Neuronal stem cell (in vitro differentiated cells): ENCODE measurements around the gene LATS1.

ENCODE experiments used
- DNase-seq: peaks from one replicate; pipeline ENCODE4 v3.0.0-alpha.2; 2013; ENCODE audit warnings: low spot score
- H2AFZ ChIP-seq: one replicate; pipeline ENCODE4 v1.6.1; 2013; ENCODE audit warnings: mild to moderate bottlenecking, low read length, inconsistent platforms
- H2AK5ac ChIP-seq: 2 replicates; pipeline ENCODE4 v1.6.1; 2013; ENCODE audit warnings: low read depth, mild to moderate bottlenecking, inconsistent platforms, low read length, moderate library complexity, mixed read lengths
- H2BK120ac ChIP-seq: 2 replicates; pipeline ENCODE4 v1.6.1; 2013; ENCODE audit warnings: low read depth, mild to moderate bottlenecking, inconsistent platforms, low read length, moderate library complexity, mixed read lengths
- H2BK12ac ChIP-seq: one replicate; pipeline ENCODE4 v1.6.1; 2013; ENCODE audit warnings: low read length, inconsistent platforms
- H2BK15ac ChIP-seq: 2 replicates; pipeline ENCODE4 v1.6.1; 2013; ENCODE audit warnings: mild to moderate bottlenecking, low read length, inconsistent platforms, mixed read lengths
- H2BK5ac ChIP-seq: one replicate; pipeline ENCODE4 v1.6.1; 2013; ENCODE audit warnings: inconsistent platforms, mild to moderate bottlenecking, low read length, moderate library complexity
- H3K14ac ChIP-seq: one replicate; pipeline ENCODE4 v1.6.1; 2013; ENCODE audit warnings: low read length, inconsistent platforms
- H3K18ac ChIP-seq: 2 replicates; pipeline ENCODE4 v1.6.1; 2013; ENCODE audit warnings: low read length, inconsistent platforms
- H3K23ac ChIP-seq: 2 replicates; pipeline ENCODE4 v1.6.1; 2013; ENCODE audit warnings: low read depth, mild to moderate bottlenecking, mixed read lengths, low read length, inconsistent platforms; ENCODE audit not compliant: poor library complexity
- H3K27ac ChIP-seq: replicated peaks from 3 replicates; pipeline ENCODE4 v1.5.1; 2013; ENCODE audit warnings: low read length, inconsistent platforms
- H3K27me3 ChIP-seq, 3 experiments: 2 replicates each; pipeline ENCODE4 v1.6.1; 2013; ENCODE audit warnings: low read length in 3 of 3, mild to moderate bottlenecking in 2 of 3, inconsistent platforms in 1 of 3, low read depth in 1 of 3, mixed read lengths in 1 of 3, moderate library complexity in 1 of 3; ENCODE audit not compliant: control insufficient read depth in 3 of 3, insufficient read depth in 3 of 3
- H3K36me3 ChIP-seq, 2 donors: replicated peaks in 1 of 2; 2 replicates each; pipeline ENCODE4 v1.6.1; 2013; ENCODE audit warnings: low read length in 2 of 2; ENCODE audit not compliant: control insufficient read depth in 2 of 2, insufficient read depth in 2 of 2
- H3K4ac ChIP-seq: 2 replicates; pipeline ENCODE4 v1.6.1; 2013; ENCODE audit warnings: inconsistent platforms, mild to moderate bottlenecking, low read length, moderate library complexity
- H3K4me1 ChIP-seq, 2 donors: 1 replicate in 1 of 2; 2 replicates in 1 of 2; pipeline ENCODE4 v1.6.1; 2013; ENCODE audit warnings: low read length in 2 of 2, low read depth in 1 of 2; ENCODE audit not compliant: control insufficient read depth in 2 of 2, insufficient read depth in 1 of 2
- H3K4me2 ChIP-seq: one replicate; pipeline ENCODE4 v1.6.1; 2013; ENCODE audit warnings: mild to moderate bottlenecking, low read length, inconsistent platforms; ENCODE audit not compliant: insufficient read depth, poor library complexity, severe bottlenecking
- H3K4me3 ChIP-seq, 2 donors: 2 replicates each; pipeline ENCODE4 v1.5.1; 2013; ENCODE audit warnings: low read length in 2 of 2, mild to moderate bottlenecking in 2 of 2, inconsistent platforms in 1 of 2, moderate library complexity in 1 of 2
- H3K79me1 ChIP-seq: one replicate; pipeline ENCODE4 v1.6.1; 2013; ENCODE audit warnings: low read depth, mild to moderate bottlenecking, inconsistent platforms, low read length, moderate library complexity
- H3K9ac ChIP-seq: one replicate; pipeline ENCODE4 v1.6.1; 2013; ENCODE audit warnings: mild to moderate bottlenecking, low read depth, low read length, inconsistent platforms; ENCODE audit not compliant: poor library complexity
- H3K9me3 ChIP-seq, 2 donors: replicated peaks in 1 of 2; 2 replicates each; pipeline versions ENCODE3 to v1.6.1; 2013; ENCODE audit warnings: low read length in 2 of 2, mild to moderate bottlenecking in 2 of 2, inconsistent platforms in 1 of 2, low read depth in 1 of 2, mixed read lengths in 1 of 2, moderate library complexity in 1 of 2; ENCODE audit not compliant: control insufficient read depth in 2 of 2, insufficient read depth in 1 of 2
- H4K8ac ChIP-seq: one replicate; pipeline ENCODE4 v1.6.1; 2013; ENCODE audit warnings: low read depth, mild to moderate bottlenecking, inconsistent platforms, low read length, moderate library complexity
- H4K91ac ChIP-seq: one replicate; pipeline ENCODE4 v1.6.1; 2013; ENCODE audit warnings: low read length, low read depth, mild to moderate bottlenecking, inconsistent platforms; ENCODE audit not compliant: poor library complexity
- WGBS, 2 donors: extraction: QIAGEN DNeasy Blood & Tissue Kit; methylation state at CpG; one replicate each; pipeline ENCODE4 v1.1.7; 2013; ENCODE audit warnings: missing lambda C conversion rate in 2 of 2, mixed read lengths in 1 of 2; ENCODE audit not compliant: insufficient read length in 2 of 2, insufficient replicate concordance in 1 of 2; ENCODE audit errors: extremely low coverage in 2 of 2; 5-methylcytosine and 5-hydroxymethylcytosine counted together

LATS1 gene

DNA sequence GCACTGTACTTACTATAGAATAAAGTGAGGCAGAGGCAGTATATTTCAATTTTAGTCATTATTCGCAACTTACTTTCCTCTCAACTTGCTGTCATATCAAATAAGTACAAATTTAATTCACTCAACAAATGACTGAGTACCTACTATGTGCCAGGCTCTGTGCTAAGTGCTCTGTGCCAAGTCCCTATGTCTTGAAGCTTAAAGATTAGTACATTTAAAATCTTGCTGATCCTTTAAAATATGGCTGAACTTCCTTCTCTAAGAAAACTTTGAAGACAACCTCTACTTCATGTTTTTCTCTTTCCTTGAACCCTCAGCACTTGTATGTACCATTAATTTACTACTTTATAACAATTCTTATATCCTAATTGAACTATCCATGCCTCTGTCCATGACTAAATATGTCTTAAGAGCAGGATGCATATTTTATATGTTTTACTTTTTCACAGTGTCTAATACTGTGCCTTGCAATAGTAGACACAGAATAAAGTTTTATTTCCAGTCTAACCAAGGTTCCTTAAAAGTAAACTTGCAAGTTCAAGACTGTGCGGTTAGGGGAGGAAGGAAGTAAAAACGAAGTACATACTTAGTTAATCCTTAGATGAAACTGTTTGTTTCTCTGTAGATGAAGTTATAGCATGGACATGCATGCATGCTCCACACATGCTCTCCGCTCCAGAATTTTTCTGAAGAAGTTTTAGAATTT lies 10.0 kb upstream of the LATS1 start:
- Histone ChIP-seq H3K27ac (no peak overlapping the region), H3K4ac (no peak overlapping the region), H3K4me2 (no peak overlapping the region), H3K27me3 (no peaks in the 10 kb centered on the region), H2BK15ac (no peak overlapping the region), H2BK12ac (no peak overlapping the region), H4K91ac (no peak overlapping the region), H3K4me1 (no peaks in the 10 kb centered on the region), H2AK5ac (no peak overlapping the region), H3K9ac (no peak overlapping the region), H3K23ac (no peak overlapping the region), H3K36me3 (peaks cover 28 to 95% of the 10 kb centered on the region in 2 donors), H2AFZ (no peak overlapping the region), H2BK120ac (no peak overlapping the region), H3K79me1 (peaks cover 4% of the 10 kb centered on the region), H3K4me3 (no peak overlapping the region), H3K9me3 (no peaks in the 10 kb centered on the region), H3K18ac (no peak overlapping the region), H3K14ac (no peak overlapping the region), H4K8ac (no peak overlapping the region), H2BK5ac (no peak overlapping the region)
- no peak for DNase-seq
- no CpG with 5 or more reads among the region's 4 CpGs for WGBS, 2 donors

DNA sequence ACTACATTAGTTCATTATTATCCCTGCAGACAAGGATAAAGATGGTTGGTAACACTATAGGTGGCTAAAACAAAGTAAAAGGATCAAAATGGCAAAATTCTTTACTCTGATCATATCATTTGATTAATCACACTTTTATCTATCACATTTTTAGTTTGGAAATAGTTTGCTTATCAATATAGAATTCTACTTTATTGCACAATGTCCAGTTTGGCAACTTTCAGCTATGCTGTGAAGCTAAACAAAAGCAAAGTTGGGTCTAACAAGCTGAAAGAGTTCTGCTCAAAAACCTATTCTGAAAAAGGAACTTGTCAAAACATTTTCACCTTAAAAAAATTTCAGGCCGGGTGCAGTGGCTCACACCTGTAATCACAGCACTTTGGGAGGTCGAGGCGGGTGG lies 7.9 kb upstream of the LATS1 start:
- Histone ChIP-seq H4K91ac (no peak overlapping the region), H3K4ac (no peak overlapping the region), H2BK5ac (no peak overlapping the region), H3K79me1 (peaks cover 4% of the 10 kb centered on the region), H3K9ac (no peak overlapping the region), H3K14ac (no peak overlapping the region), H3K4me1 (no peaks in the 10 kb centered on the region), H4K8ac (no peak overlapping the region), H3K18ac (no peak overlapping the region), H3K36me3 (peaks cover 27 to 84% of the 10 kb centered on the region in 2 donors), H3K4me2 (no peak overlapping the region), H2BK120ac (no peak overlapping the region), H3K27me3 (no peaks in the 10 kb centered on the region), H2AFZ (no peak overlapping the region), H3K4me3 (no peak overlapping the region), H3K27ac (no peak overlapping the region), H2BK12ac (no peak overlapping the region), H3K23ac (no peak overlapping the region), H2BK15ac (no peak overlapping the region), H3K9me3 (no peaks in the 10 kb centered on the region), H2AK5ac (no peak overlapping the region)
- no peak for DNase-seq
- no CpG with 5 or more reads among the region's 3 CpGs for WGBS, 2 donors

DNA sequence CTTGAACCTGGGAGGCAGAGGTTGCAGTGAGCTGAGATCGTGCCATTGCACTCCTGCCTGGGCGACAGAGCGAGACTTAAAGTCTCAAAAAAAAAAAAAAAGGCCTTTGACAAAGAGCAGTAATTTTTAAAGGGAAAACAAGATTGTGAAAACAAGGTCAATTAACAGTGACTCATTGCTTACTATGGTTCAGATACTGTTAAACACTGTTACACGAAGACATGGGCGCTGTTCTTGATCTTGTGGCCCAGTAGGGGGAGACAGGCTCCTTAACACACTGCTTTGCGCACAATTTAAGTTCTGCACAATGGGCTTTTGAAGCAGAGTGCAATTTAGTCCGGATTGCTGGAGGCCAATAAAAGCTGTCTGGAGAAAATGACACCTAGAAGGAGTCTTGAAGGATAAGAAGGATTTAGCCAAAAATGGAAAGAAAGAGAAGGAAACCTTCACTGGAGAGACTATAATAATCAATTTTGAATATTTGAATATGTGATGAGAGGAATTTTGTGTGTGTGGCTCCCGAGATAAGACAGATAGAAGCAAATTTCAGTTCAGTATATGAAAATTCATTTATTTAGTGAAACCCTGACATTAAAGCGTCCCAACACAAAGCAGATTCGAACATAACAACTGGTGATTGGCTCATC lies 6.0 kb upstream of the LATS1 start:
- H3K4me1 ChIP-seq = no peaks in the 10 kb centered on the region
- no peak overlapping the region for H2BK5ac ChIP-seq
- H3K27me3 ChIP-seq = no peaks in the 10 kb centered on the region
- H3K79me1 ChIP-seq = peaks cover 2% of the 10 kb centered on the region
- no peak overlapping the region for H3K4me3 ChIP-seq
- no peak overlapping the region for H3K4ac ChIP-seq
- H3K36me3 ChIP-seq = peaks cover 14 to 71% of the 10 kb centered on the region in 2 donors
- H2BK12ac ChIP-seq = no peak overlapping the region
- no peak overlapping the region for H3K4me2 ChIP-seq
- DNase-seq = no peak
- H3K9me3 ChIP-seq = no peaks in the 10 kb centered on the region
- H3K27ac ChIP-seq = no peak overlapping the region
- no peak overlapping the region for H3K23ac ChIP-seq
- H4K8ac ChIP-seq = no peak overlapping the region
- no CpG with 5 or more reads among the region's 10 CpGs for WGBS, 2 donors
- H2BK15ac ChIP-seq = no peak overlapping the region
- no peak overlapping the region for H3K18ac ChIP-seq
- H4K91ac ChIP-seq = no peak overlapping the region
- no peak overlapping the region for H3K14ac ChIP-seq
- no peak overlapping the region for H2AK5ac ChIP-seq
- H3K9ac ChIP-seq = no peak overlapping the region
- no peak overlapping the region for H2BK120ac ChIP-seq
- no peak overlapping the region for H2AFZ ChIP-seq

DNA sequence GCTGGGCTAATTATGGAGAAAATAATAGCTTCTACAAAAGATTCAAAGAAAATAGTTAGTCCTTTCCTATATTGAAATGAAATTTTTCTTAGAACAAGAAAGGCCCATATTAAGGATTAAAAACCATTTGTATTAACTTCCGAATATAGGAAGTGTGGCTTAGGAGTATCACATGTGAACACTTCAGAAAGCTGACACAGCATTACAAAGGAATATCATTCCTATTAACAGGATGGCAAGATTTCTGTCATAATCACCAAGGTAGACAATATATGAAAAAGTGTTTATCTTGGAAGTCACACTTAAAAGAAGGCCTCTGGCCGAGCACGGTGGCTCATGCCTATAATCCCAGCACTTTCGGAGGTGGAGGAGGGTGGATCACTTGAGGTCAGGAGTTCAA lies 5.4 kb upstream of the LATS1 start:
- Histone ChIP-seq H3K9ac (no peak overlapping the region), H4K8ac (no peak overlapping the region)
- no CpG with 5 or more reads among the region's 4 CpGs for WGBS, 2 donors

More for the DNA sequence above, 5.4 kb upstream of the LATS1 start:
- Histone ChIP-seq H3K27ac (no peak overlapping the region), H3K4me1 (peaks cover 2 to 3% of the 10 kb centered on the region in 2 donors), H2BK120ac (no peak overlapping the region), H2BK5ac (no peak overlapping the region), H3K4me2 (no peak overlapping the region), H2AFZ (no peak overlapping the region), H3K4ac (no peak overlapping the region), H3K14ac (no peak overlapping the region), H2BK15ac (no peak overlapping the region), H3K23ac (no peak overlapping the region), H3K27me3 (no peaks in the 10 kb centered on the region), H3K36me3 (peaks cover 10 to 64% of the 10 kb centered on the region in 2 donors), H2BK12ac (no peak overlapping the region), H3K4me3 (no peak overlapping the region), H3K79me1 (no peaks in the 10 kb centered on the region), H3K9me3 (no peaks in the 10 kb centered on the region), H4K91ac (no peak overlapping the region), H2AK5ac (no peak overlapping the region), H3K18ac (no peak overlapping the region)
- no peak for DNase-seq
